ENCODE measurements around the gene ULK2.
A peak's percentile ranks its signal among the peaks of the same experiment; 100 is the strongest.
"Not testable (repeated sequence)": the region's sequence is repeated elsewhere in the genome, so short reads cannot be mapped to it uniquely, and the experiment has no call there.

ULK2 gene

DNA sequence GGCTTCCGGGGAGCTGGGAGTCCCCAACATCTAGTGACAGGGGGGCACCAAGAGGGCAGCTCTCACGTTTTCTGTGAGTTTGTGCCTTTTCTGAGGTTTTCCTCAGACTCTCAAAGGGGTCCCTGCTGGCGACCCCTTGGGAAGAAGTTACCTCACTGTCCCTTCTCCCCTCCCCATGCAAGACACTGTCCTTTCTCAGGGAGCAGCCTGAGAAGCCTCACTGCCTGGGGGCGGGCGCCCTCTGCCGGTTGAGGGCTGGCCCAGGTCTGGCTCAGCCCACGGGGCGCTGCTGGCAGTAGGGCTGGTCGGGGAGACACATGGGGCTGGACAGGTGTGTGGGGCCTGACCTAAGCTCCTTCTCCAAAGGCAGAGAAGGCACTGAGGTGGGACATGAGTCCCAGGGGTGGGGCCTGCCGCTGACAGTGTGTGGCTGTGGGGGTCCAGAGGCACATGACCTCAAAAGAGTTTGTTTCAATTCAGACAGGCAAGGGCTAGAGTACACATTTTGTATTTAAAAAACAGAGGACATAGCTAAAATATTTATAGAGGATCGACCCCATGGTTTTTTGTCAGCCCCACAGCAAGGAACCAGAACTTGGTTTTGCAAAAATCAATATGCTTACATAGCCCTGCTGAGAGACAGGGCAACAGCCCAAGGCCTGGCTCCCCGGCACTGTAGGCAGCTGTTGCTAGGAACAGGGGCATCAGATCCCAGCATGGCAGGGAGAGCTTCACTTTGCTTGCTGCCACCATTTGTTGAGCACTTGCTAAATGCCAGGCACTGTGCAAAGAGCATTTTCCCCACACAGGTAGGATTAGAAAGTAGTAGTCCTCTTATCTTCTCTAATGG, 101.1 kb downstream of the ULK2 start:
- TF ChIP-seq, protein P1, sequence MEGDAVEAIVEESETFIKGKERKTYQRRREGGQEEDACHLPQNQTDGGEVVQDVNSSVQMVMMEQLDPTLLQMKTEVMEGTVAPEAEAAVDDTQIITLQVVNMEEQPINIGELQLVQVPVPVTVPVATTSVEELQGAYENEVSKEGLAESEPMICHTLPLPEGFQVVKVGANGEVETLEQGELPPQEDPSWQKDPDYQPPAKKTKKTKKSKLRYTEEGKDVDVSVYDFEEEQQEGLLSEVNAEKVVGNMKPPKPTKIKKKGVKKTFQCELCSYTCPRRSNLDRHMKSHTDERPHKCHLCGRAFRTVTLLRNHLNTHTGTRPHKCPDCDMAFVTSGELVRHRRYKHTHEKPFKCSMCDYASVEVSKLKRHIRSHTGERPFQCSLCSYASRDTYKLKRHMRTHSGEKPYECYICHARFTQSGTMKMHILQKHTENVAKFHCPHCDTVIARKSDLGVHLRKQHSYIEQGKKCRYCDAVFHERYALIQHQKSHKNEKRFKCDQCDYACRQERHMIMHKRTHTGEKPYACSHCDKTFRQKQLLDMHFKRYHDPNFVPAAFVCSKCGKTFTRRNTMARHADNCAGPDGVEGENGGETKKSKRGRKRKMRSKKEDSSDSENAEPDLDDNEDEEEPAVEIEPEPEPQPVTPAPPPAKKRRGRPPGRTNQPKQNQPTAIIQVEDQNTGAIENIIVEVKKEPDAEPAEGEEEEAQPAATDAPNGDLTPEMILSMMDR (IDR thresholded peaks at IDR 0.05; ENCODE audit: insufficient read depth, missing control alignments), result peak; percentile 63
- DNase-seq (ENCODE audit: insufficient read length, low spot score) (peak; percentile 77), FAIRE-seq (no peak)

DNA sequence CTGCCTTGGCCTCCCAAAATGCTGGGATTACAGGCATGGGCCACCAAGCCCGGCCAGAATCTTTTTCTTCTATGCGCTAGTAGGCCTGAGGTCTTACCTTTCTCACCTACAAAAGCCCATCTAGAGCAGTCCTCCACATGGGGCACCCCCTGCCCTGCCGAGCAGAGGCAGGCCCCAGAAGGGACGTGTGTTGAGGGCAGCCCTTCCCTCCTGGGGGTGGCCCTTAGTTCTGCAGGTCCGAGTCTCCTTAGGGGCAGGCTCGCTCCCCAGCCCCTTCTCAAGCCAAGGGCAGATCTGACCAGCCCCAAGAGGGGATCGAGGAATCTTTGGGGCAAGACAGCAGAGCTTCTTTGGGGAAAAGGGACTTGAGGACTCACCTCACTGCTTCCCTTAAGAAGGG, 101.7 kb downstream of the ULK2 start:
- FAIRE-seq, result no peak
- DNase-seq (ENCODE audit: insufficient read length, low spot score), result no peak
- TF ChIP-seq, protein P1 (IDR thresholded peaks at IDR 0.05; ENCODE audit: insufficient read depth, missing control alignments), result no peak

- FAIRE-seq; DNase-seq (ENCODE audit: insufficient read length, low spot score): not testable (repeated sequence)
Observed at GRCh38 chr17:19763991-19764390, 103.7 kb downstream of the ULK2 start.

DNA sequence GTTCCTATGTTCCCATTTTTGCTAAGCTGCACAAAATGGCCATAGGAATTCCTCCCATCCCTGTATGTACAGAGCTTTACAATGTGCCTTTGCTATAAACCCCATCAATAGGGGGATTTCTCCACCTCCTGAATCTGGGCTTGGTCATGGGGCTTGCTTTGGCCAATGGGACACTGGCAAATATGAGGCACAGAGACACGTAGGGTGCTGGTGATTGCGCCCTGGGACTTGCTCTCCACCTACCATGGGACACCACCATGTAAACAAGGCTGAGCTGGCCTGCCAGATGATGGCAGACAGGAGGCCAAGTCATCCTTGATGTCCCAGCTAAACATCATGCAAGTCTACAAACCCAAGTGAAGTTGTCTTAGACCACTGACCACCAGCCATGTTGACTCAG, 104.3 kb downstream of the ULK2 start:
- TF ChIP-seq, protein P1 (IDR thresholded peaks at IDR 0.05; ENCODE audit: insufficient read depth, missing control alignments), result no peak
- DNase-seq (ENCODE audit: insufficient read length, low spot score) (no peak), FAIRE-seq (no peak)

GRCh38 chr17:19762515-19762961, 105.2 kb downstream of the ULK2 start:
- TF ChIP-seq, protein P1 (IDR thresholded peaks at IDR 0.05; ENCODE audit: insufficient read depth, missing control alignments), result peak; percentile 33
- no peak for DNase-seq (ENCODE audit: insufficient read length, low spot score)
- FAIRE-seq, result no peak

DNA sequence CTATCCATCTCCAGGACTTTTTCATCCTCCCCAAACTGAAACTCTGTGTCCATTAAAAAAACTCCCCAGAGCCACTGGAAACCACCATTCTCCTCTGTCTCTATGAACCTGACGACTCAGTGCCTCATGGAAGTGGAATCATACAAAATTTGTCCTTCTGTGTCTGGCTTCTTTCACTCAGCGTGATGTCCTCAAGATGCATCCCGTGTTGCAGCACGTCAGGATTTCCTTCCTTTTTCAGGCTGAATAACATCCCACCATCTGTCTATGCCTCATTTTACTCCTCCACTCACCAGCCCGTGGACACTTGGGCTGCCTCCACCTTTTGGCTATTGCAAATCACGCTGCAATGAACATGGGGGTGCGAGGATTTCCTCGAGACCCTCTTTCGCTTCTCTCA, 107.0 kb downstream of the ULK2 start:
- DNase-seq (ENCODE audit: insufficient read length, low spot score) (no peak), FAIRE-seq (no peak)
- TF ChIP-seq, protein P1 (IDR thresholded peaks at IDR 0.05; ENCODE audit: insufficient read depth, missing control alignments), result no peak

- FAIRE-seq (no peak), DNase-seq (ENCODE audit: insufficient read length, low spot score) (no peak)
- TF ChIP-seq, protein P1 (IDR thresholded peaks at IDR 0.05; ENCODE audit: insufficient read depth, missing control alignments), result no peak
Observed at GRCh38 chr17:19759568-19760549, 107.9 kb downstream of the ULK2 start.
